ENCODE measurements around the gene WDR90.

GRCh38 chr16:661184-661821, 12.1 kb downstream of the WDR90 start:
- TF ChIP-seq GATA2 (IDR thresholded peaks at IDR 0.05; ENCODE audit: low read depth, low read length) (no peak), GATA3 (IDR thresholded peaks at IDR 0.05; ENCODE audit: low read depth, low read length) (no peak)

Data from SH-SY5Y (cell line).